NCI-H187 (cell line): ENCODE data around the gene GATAD2A.
A peak's percentile ranks its signal among the peaks of the same experiment; 100 is the strongest.

Experiments
- DNase-seq, 2 experiments: peaks; one replicate each; lab custom pipeline; 2025; lab: John Stamatoyannopoulos, UW

Gene GATAD2A

DNA sequence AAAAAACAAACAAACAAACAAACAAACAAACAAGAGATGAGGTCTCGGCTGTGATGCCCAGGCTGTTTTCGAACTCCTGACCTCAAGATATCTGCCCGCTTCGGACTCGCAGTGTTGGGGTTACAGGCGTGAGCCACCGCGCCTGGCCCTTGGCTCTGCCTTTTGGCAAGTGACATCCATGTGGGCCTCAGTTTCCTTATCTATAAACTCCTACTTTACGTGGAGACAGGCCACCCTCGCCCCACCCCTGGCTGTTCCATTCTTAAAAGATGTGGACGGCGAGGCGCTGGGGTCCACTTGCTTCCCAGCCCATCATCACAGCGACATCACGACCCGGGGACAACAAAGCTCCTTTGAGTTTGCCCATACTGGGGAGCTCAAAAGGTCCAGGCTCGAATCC, 108.2 kb downstream of the GATAD2A start:
- no peak for DNase-seq

DNA sequence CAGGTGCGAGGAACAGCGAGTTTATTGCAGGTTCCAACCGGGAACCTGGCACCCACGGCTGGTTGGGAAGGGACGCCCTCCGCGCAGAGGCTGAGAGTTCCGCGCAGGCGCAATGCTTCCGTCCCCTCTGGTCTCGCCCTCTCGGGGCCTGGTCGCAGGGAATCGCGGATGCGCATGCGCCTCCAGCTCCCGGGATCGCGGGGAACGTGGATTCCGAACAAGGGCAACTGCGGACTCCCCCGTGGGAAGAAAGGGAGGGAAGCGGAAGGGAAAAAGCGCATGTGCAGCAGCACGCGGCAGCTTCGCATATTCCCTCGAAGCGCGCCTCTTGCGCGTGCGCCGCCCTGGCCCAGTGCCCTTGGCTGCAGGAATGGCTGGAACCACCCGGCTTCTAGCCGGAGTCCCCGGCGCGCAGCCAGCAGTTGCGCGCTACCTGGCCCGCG, 108.8 kb downstream of the GATAD2A start:
- no peak for DNase-seq

DNA sequence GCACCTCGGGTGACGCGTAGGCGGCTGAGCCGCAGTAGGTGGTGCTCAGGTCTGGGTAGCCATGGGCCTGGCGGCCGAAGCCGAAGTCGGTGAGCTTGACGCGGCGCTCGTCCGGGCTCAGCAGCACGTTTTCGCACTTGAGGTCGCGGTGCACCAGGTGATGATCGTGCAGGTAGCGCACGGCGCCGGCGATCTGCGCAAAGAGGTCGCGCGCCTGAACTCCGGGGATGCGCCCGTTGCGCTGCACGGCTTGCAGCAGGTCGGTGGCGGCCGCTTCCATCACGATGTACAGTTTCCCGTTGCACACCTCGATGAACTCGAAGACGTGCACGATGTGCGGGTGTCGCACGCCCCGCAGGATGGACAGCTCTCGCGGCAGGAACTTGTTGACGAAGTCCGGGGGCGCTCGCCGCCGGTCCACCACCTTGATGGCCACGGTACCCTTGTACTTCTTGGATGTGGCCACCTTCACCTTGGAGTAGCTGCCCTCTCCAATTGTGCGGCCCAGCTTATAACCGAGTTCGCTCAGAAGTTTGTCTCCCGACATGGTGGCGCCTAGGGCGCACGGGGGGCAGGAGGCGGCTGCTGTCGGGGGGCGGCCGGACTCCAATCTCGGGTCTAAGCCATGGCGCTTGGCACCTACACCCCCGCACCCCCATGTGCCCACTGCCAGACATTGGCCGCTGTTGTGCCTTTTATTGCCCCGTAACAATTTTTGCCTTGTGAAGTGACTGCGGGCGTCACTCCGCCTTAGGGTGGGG, 109.6 kb downstream of the GATAD2A start, which contains the start of gene TSSK6:
Gene TSSK6, minus strand, starts transcription at position 668 of the 761 bp plus-strand sequence. Its CDS starts 121 bp downstream, at position 547.
- no peak for DNase-seq

DNA sequence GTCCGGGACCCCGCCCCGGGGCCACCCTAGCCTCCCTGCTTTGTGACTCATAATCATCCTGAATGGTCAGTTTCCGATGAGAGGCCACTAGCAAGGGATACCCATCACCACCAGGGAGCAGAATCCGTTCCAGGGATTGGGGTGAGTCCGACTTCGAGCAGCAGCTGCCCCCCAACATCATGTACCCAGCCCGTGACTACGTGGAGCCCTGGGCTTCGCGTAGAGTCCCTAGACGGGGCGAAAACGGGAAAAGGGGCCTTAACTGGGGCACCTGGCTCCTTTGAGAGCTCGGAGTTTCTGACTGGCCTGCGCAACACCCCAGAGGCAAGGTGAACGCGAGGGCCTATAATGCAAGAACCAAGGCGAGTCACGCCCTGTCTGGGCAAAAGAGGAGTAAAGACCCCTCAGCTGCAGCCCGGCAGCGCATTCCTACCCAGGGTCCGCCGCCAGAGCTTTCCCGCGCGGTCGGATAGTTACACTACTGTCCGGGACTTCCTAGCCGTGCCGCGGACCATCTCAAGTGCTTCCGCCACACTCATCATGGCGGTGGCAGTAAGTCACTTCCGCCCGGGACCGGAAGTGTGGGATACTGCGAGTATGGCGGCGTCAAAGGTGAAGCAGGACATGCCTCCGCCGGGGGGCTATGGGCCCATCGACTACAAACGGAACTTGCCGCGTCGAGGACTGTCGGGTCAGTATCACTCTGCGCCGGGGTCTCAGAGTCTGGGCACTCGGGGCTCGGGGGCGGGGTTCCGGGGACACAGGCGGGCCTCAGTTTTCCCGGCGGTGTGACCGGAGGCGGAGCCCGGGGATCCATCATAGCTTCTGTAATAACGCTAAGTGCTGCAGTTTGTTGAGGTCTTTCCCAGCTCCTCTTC, 110.4 kb downstream of the GATAD2A start, which contains the start of gene NDUFA13:
Gene NDUFA13, plus strand, starts transcription at position 584 of the 878 bp plus-strand sequence. Its CDS starts 14 bp downstream, at position 598.
- peak; percentile 60 to 71 for DNase-seq

DNA sequence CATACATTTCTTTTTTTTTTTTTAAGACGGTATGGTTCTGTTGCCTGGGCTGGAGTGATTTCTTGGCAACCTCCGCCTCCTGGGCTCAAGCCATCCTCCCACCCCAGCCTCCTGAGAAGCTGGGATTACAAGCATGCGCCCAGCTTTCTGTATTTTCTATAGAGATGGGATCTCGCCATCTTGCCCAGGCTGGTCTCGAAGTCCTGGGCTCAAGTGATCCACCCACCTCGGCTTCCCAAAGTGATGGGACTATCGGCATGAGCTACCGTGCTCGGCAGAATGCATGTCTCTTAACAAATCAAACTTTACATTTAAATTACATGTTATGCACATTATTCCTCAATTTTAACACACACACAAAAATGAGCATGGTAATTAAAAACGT, 111.8 kb downstream of the GATAD2A start:
- DNase-seq, result no peak

DNA sequence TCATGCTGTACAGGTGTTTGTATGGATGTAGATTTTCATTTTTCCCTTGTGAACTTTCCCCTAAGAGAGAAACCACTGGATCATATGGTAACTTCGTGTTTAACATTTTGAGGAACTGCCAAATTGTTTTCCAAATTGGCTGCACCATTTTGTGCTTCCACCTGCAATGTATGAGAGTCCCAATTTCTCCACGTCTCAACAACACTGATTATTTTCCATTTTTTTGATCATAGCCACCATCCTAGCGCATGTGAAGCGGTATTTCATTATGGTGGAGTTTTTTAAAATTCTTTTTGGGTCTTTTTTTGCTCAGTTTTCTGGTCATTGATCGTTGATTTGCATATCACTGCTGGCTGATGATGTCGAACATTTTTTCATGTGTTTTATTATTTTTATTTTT, 115.5 kb downstream of the GATAD2A start:
- DNase-seq, result no peak

DNA sequence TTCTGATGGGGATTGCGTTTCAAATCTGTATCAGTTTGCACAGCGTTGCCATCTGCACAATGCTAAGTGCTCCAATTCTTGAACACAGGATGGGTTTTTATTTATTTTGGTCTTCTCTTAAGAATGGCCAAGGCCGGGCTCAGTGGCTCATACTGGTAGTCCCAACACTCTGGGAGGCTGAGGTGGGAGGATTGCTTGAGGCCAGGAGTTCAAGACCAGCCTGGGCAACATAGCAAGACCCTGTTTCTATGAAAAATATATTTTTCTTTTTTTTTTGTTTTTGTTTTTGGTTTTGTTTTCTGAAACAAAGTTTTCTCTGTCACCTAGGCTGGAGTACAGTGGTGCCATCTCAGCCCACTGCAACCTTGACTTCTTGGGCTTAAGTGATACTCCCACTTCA, 117.7 kb downstream of the GATAD2A start:
- DNase-seq, result no peak

DNA sequence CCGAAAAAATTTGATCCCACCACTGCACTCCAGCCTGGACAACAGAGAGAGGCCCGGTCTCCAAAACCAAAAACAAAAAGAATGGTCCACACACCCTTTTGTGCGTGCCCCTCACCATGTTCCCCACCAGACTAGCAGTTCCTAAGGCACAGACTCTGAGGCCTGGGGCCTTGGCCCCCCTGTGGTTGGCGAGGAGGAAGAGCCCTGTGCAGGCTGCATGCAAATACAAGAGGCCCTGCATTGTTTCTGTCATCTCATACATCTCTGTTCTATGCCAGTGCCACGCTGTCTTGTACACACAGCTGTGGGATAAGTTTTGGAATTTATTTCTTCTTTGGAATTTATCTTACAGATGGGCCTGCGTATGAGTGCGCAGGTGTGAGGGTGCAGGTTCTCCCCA, 118.6 kb downstream of the GATAD2A start:
- no peak for DNase-seq

DNA sequence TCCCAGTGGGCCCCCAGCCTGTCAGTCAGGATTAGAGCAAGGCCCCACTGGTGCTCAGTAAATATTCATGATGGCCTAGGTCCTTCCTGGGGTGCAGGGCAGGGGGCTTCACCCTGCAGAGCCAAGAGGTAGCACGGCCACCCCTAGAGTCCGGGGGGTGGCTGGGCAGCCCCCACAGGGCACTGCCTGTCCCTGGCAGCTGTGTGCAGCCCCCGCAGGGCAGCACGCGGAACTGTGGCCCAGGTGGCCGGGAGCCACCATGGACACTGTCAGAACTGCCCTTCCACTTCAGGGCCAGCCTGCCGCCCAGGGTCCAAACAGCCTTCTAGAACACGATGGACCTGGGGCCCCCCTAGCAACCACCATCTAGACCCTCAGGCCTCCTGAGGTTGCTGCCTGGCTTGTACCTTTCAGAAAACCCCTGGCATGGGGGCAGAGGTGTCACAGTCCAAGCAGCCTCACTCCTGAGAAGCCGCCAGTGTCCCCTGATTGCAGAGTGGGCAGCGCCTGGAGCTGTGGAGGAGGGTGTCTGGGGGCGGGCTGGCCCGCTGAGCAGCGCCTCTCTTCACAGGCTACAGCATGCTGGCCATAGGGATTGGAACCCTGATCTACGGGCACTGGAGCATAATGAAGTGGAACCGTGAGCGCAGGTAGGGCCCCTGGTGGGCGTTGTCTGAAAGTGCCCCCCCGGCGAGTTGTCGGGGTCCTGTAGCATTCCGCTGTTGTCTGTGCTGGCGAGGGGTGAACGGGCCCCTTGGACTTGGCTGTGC, 120.3 kb downstream of the GATAD2A start:
- DNase-seq, result no peak

DNA sequence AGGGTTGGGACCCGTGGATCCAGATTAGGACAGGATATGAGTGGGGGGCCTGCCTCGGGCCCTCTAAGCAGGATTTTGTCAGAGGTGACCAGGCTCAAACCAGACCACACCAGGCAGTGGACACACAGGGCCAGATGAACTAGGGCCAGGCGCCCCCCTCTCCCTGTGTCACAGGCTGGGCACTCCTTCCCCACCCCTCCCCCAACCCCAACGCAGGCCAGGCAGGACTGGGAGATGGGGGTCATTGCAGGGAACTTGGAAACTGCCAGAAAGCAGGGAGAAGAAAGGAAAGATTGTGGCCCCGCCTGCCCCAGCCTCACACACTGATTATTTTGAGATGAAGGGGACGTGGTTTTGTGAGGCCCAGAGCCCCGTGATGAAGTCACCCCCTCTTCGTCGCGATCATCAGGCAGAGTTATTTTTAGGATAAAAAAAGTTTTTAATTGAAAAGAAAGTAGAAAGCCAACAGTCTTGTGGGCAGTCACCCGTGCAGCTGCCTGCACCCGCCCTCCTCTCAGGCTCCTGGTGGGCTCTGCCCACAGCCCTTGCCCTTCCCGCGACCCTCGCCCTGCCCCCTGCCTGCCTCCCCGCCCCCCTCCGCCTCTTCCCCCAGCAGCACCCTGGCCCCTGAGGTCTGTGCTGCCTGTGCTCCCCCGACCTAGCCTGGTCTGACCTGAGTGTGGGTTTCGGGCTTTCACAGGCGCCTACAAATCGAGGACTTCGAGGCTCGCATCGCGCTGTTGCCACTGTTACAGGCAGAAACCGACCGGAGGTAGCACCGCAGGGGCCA, 121.3 kb downstream of the GATAD2A start:
- DNase-seq, result no peak

DNA sequence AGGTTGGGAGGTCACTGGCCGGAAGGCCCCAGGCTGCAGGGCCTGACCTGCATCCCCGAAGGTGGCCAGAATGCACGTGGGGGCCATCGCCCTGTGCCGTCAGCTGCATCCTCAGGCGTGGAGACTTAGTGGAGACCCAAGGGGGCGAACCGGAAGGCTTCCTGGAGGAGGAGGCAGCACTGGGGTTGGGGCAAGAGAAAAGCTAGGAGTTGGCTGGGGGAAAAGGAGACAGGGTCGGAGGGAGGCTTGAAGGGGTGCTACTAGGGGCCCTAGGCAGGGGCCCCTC, 121.8 kb downstream of the GATAD2A start:
- DNase-seq, result no peak

DNA sequence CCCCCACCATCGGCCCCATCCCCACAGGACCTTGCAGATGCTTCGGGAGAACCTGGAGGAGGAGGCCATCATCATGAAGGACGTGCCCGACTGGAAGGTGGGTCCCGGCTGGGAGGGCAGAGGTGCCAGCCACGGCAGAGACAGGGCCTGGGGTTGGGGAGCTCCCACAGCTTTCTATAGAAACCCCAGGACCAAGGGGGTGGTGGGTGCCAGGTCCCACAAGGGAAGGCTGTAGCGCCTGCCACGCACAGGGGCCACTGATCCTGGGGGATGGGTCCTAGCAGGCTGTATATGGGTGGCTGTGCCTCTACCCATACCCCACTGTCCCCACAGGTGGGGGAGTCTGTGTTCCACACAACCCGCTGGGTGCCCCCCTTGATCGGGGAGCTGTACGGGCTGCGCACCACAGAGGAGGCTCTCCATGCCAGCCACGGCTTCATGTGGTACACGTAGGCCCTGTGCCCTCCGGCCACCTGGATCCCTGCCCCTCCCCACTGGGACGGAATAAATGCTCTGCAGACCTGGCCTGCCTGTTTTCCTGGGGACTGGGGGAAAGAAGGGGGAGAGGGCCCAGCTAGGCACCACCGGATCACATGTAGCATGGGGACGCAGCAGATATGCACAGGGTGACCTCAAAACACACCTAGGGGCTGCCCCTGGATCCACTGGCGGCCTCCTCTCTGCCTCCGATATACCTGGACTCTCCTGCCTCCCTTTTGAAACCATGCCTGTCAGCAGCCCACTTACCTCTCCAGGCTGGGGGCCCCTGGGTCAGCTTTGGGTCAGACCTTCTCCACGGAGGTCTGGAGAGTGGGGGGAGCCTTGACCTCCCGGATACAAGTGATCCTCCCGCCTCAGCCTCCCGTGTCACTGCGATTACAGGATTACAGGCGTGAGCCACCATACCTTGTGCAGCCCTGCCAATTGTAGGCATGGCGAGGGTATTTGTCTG, 122.5 kb downstream of the GATAD2A start:
- DNase-seq, result no peak

DNA sequence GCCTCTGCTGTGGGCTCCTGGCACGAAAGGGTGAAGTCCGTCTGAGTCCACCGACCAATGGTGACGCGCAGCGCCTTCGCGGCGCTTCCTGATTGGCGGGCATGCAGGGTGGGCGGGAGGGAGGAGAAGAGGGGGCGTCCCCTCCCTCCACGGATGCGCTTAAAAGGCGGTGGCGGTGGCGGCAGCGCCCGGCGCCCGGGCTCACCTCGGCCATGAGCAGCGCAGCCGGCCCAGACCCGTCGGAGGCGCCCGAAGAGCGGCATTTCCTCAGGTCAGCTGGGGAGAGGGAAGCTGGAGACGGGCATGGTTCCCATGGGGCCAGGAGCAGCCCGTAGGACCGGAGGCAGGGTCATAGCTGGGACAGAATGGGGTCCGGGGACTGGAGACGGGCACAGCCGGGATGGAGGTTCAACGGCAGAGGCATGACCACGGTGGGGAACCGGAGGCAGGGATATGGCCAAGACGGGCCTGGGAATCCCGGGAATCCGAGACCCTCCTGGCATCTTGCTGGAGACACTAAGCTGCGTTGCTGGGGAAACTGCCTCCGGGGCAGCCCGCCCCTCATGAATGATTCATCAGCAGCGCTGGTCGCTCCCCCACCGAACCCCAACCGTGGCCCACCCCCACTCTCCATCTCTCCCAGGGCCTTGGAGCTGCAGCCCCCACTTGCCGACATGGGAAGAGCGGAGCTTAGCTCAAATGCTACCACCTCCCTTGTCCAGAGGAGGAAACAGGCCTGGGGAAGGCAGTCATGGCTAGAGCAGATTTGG, 123.4 kb downstream of the GATAD2A start, which contains the start of gene YJEFN3:
Gene YJEFN3, plus strand, starts transcription at position 191 of the 770 bp plus-strand sequence. Its CDS starts 22 bp downstream, at position 213.
- DNase-seq, result no peak

DNA sequence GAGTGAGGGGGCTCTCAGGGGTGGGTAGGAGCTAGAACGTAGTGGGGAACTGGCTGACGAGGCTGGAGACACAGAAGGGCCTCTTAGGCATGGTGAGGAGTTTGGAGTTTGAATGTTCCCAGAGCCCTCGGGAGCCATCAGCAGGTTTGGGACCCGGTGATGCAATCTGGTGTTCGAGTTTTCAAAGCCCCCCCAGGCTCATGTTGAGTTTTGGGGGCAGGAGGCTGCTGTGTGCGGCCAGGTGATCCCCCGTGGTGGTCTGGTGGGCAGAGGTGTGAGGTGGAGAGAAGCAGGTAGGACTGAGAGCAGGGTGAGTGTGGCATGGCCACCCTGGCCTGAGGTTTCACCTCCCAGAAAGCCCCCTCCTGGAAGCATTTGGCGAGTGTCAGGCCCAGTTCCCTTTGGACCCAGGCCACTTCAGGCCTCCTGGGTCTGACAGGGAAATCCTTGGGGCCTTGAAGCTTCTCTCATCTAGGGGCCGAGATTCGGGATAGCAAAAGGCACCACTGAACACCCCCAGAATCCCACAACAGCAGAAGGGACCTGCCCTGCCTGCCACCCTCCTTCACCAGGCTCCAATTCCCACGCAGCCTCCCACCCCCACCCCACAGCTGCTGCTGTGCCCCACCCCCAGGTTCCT, 124.4 kb downstream of the GATAD2A start:
- no peak for DNase-seq

DNA sequence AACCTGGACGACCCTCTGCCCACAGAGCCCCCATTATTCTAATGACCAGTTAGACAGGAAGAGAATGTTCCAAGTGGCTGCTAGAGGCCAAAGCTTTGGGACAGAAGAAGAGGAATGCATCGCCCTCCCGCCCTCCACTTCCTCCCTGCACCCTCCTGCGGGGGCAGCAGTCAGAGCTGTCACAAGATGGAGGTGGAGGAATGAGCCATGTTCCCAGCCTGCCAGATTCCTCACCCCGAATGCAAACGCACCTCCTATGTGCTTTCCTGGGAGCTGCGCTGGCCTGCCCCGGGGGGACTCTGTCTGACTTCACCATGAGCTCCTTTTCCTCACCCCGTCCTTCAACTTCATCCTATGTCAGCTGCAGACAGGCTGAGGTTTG, 124.9 kb downstream of the GATAD2A start:
- no peak for DNase-seq

DNA sequence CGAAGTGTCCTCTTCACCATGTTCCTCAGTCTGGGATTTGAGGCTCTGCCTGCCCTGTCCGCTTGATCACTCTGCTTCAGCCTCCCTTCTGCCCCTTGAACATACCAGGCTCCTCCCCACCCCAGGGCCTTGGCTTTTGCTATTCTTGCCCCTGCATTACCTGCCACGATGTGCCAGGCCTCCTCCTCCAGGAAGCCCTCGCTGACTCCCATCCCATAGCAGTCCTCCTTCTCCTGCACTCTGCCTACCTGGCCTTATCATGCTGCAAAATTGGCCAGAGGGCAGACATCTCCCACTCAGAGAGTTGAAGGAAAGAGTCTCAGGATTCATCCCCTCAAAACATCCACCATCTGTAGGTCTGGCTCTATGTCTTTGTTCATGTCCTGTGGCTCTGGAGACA, 125.4 kb downstream of the GATAD2A start:
- no peak for DNase-seq

DNA sequence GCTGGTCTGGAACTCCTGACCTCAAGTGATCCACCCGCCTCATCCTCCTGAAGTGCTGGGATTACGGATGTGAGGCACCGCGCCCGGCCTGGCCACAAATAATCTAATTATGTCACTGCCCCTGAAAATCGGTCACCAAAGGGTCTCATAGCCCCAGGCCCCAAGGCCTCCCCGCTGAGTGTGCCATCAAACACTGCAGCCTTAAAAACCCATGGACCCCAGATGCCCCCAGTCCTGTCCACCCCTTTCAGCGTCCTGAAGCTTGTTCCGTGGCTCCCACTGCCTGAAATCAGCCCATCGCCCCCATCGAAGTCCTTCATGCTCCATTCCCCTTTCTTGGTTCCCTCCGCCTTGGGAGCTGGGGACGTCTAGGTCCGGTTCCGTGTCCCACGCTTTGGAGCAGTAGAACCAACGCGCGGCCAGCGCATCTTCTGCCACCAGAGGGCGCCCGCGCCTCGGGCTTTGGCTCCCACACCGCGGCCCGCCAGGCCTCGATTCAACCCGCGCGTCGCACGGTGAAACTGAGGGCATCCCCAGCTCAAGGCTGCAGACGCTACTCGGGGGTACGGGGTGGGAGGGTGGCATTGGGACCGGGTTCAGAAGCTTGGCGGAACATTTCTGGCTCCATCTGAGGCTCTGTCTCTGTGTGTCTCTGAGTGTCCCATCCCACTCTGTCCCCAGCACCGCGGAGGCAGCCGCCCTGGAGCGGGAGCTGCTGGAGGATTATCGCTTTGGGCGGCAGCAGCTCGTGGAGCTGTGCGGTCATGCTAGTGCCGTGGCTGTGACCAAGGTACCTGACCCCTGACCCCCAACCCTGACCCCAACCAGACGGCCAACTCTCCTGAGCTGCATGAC, 126.7 kb downstream of the GATAD2A start:
- peak in 1 of 2 experiments; percentile 4 for DNase-seq
